A549 (cell line): Measurements from ENCODE around the gene ATP5PO. TPM values are rescaled to one million over a fixed set of nuclear protein-coding genes. Genes with fewer than 3 reads are reported as not detected.

Source experiments
- ATAC-seq, 2 experiments: fragments of 200-7000 bp in 1 of 2; fragments of >200 bp in 1 of 2; cut with Nextera tagmentation in 1 of 2; cut with Tn5 transposase in 1 of 2; 3 replicates each; pipeline versions ENCODE4 v1.8.0 to v1.9.1; 2018 to 2020; ENCODE audit warnings: mild to moderate bottlenecking in 1 of 2, moderate library complexity in 1 of 2
- CTCF ChIA-PET: fragments of 300-600 bp; sonication (Branson Sonifier 250); formaldehyde crosslinking; extraction: SDS; loops from one replicate; lab custom pipeline; 2021; ENCODE audit warnings: antibody characterized with exemption, inconsistent platforms; lab: Yijun Ruan, JAX
- POLR2A ChIA-PET: fragments of 350-600 bp; formaldehyde crosslinking; extraction: SDS; loops from one replicate; lab custom pipeline; 2021; ENCODE audit warnings: antibody characterized with exemption, inconsistent platforms; lab: Yijun Ruan, JAX
- DNase-seq, 2 experiments: peaks; one replicate each; pipeline versions ENCODE4 v3.0.0 to v3.0.0-alpha.2; 2011 to 2016; ENCODE audit warnings: low read depth in 1 of 2, low spot score in 1 of 2
- FAIRE-seq: peaks from 2 replicates; lab custom pipeline; 2011; peaks lifted over from hg19 to GRCh38; lab: Jason Lieb, UNC
- H3K27ac ChIP-seq, 2 experiments: fragments of >200 bp; sonication (Bioruptor Twin); formaldehyde crosslinking; 3 replicates each; pipeline ENCODE4 v1.5.1; 2016 to 2017
- H3K4me1 ChIP-seq: fragments of >200 bp; sonication (Bioruptor Twin); formaldehyde crosslinking; 3 replicates; pipeline ENCODE4 v1.6.1; 2016
- H3K4me2 ChIP-seq: fragments of >200 bp; sonication (Bioruptor Twin); formaldehyde crosslinking; 3 replicates; pipeline ENCODE4 v1.6.1; 2016
- H3K4me3 ChIP-seq: fragments of >200 bp; sonication (Bioruptor Twin); formaldehyde crosslinking; 3 replicates; pipeline ENCODE4 v1.5.1; 2016
- H3K9me3 ChIP-seq: fragments of >200 bp; sonication (Bioruptor Twin); formaldehyde crosslinking; 3 replicates; pipeline ENCODE4 v1.6.1; 2016
- ATOH8 ChIP-seq: fragments of 250-450 bp; sonication (Bioruptor Pico); IDR thresholded peaks from 2 replicates; pipeline ENCODE4 v1.5.0; 2020; ENCODE audit warnings: low read depth, mild to moderate bottlenecking, moderate library complexity
- BCL3 ChIP-seq: fragments of >200 bp; sonication (Bioruptor Twin); formaldehyde crosslinking; IDR thresholded peaks from 3 replicates; pipeline ENCODE4 v1.6.1; 2016
- CHD4 ChIP-seq: fragments of 200-600 bp; sonication (generic); IDR thresholded peaks from 2 replicates; pipeline ENCODE4 v1.6.1; 2016; ENCODE audit warnings: antibody characterized with exemption, mild to moderate bottlenecking, borderline replicate concordance
- EHF ChIP-seq: fragments of 250-450 bp; sonication (Bioruptor Pico); IDR thresholded peaks from 2 replicates; pipeline ENCODE4 v1.5.0; 2020; ENCODE audit warnings: mild to moderate bottlenecking
- ELK1 ChIP-seq: fragments of 150-350 bp; IDR thresholded peaks from 2 replicates; pipeline ENCODE4 v1.6.1; 2014; ENCODE audit warnings: low read depth, mild to moderate bottlenecking, low read length
- ESRRA ChIP-seq: fragments of 150-350 bp; IDR thresholded peaks from 2 replicates; pipeline ENCODE4 v1.6.1; 2014; ENCODE audit warnings: mild to moderate bottlenecking, low read length, borderline replicate concordance
- FOSB ChIP-seq: fragments of 250-450 bp; sonication (Bioruptor Pico); IDR thresholded peaks from 2 replicates; pipeline ENCODE4 v1.5.0; 2020; ENCODE audit warnings: mild to moderate bottlenecking, moderate library complexity
- FOSL2 ChIP-seq, 2 experiments: fragments of 450-650 bp in 1 of 2; fragments of >200 bp in 1 of 2; sonication (Bioruptor Twin) in 1 of 2; formaldehyde crosslinking; IDR thresholded peaks; 2 replicates each; pipeline versions ENCODE4 v1.5.0 to v1.6.1; 2016 to 2020; ENCODE audit warnings: mild to moderate bottlenecking in 1 of 2, moderate library complexity in 1 of 2
- GATA3 ChIP-seq: IDR thresholded peaks from 2 replicates; pipeline ENCODE4 v1.6.1; 2012; ENCODE audit warnings: borderline replicate concordance
- HOXB13 ChIP-seq: fragments of 250-450 bp; sonication (Bioruptor Pico); IDR thresholded peaks from 2 replicates; pipeline ENCODE4 v1.5.0; 2020; ENCODE audit warnings: low read depth, mild to moderate bottlenecking, moderate library complexity
- HOXB5 ChIP-seq: fragments of 250-450 bp; sonication (Bioruptor Pico); IDR thresholded peaks from 2 replicates; pipeline ENCODE4 v1.5.0; 2020; ENCODE audit warnings: mild to moderate bottlenecking, moderate library complexity
- JUN ChIP-seq, 2 experiments: fragments of >200 bp; sonication (Bioruptor Twin); formaldehyde crosslinking; IDR thresholded peaks; 2 replicates in 1 of 2; 3 replicates in 1 of 2; pipeline ENCODE4 v1.6.1; 2016 to 2017
- JUNB ChIP-seq: fragments of >200 bp; sonication (Bioruptor Twin); formaldehyde crosslinking; IDR thresholded peaks from 2 replicates; pipeline ENCODE4 v1.6.1; 2016
- KDM1A ChIP-seq: fragments of 200-600 bp; sonication (generic); IDR thresholded peaks from 2 replicates; pipeline ENCODE4 v1.6.1; 2016; ENCODE audit warnings: low read depth, mild to moderate bottlenecking
- MAX ChIP-seq: IDR thresholded peaks from 2 replicates; pipeline ENCODE4 v1.6.1; 2012
- MYC ChIP-seq: IDR thresholded peaks from 2 replicates; pipeline ENCODE4 v1.6.1; 2012; ENCODE audit warnings: mild to moderate bottlenecking, inconsistent platforms, low read length, improper control_type of control experiment, borderline replicate concordance
- NFE2L2 ChIP-seq: fragments of 150-350 bp; conservative IDR thresholded peaks from 2 replicates; pipeline ENCODE4 v1.6.1; 2014; ENCODE audit warnings: low read length
- NPAS2 ChIP-seq: fragments of 250-450 bp; sonication (Bioruptor Pico); IDR thresholded peaks from 2 replicates; pipeline ENCODE4 v1.8.0; 2022; ENCODE audit warnings: mild to moderate bottlenecking, moderate library complexity, borderline replicate concordance
- PBX3 ChIP-seq: IDR thresholded peaks from 2 replicates; pipeline ENCODE4 v1.6.1; 2012
- POLR2AphosphoS2 ChIP-seq: conservative IDR thresholded peaks from 2 replicates; pipeline ENCODE4 v1.6.1; 2012; ENCODE audit warnings: low read length, improper control_type of control experiment, inconsistent platforms
- RAD21 ChIP-seq, 2 experiments: fragments of >200 bp in 1 of 2; sonication (Bioruptor Twin) in 1 of 2; formaldehyde crosslinking in 1 of 2; IDR thresholded peaks in 1 of 2; conservative IDR thresholded peaks in 1 of 2; 2 replicates in 1 of 2; 3 replicates in 1 of 2; pipeline ENCODE4 v1.6.1; 2012 to 2018; ENCODE audit warnings: inconsistent platforms in 1 of 2
- REST ChIP-seq: fragments of 200-600 bp; sonication (generic); IDR thresholded peaks from 2 replicates; pipeline ENCODE4 v1.6.1; 2016; ENCODE audit warnings: antibody characterized with exemption, mild to moderate bottlenecking, moderate library complexity
- RNF2 ChIP-seq: fragments of 200-600 bp; sonication (generic); IDR thresholded peaks from 2 replicates; pipeline ENCODE4 v1.6.1; 2016; ENCODE audit warnings: low read depth, mild to moderate bottlenecking, antibody characterized with exemption, moderate library complexity, borderline replicate concordance
- TFCP2L1 ChIP-seq: fragments of 250-450 bp; sonication (Bioruptor Pico); IDR thresholded peaks from 2 replicates; pipeline ENCODE4 v1.5.0; 2021; ENCODE audit warnings: mild to moderate bottlenecking
- TP53 ChIP-seq: fragments of 250-450 bp; sonication (Bioruptor Pico); IDR thresholded peaks from 2 replicates; pipeline ENCODE4 v1.5.0; 2021; ENCODE audit warnings: mild to moderate bottlenecking, moderate library complexity
- USF2 ChIP-seq: fragments of 450-650 bp; IDR thresholded peaks from 2 replicates; pipeline ENCODE4 v1.6.1; 2014; ENCODE audit warnings: antibody characterized with exemption
- ZC3H11A ChIP-seq: fragments of 450-650 bp; IDR thresholded peaks from 2 replicates; pipeline ENCODE4 v1.6.1; 2014; ENCODE audit warnings: antibody characterized with exemption, mild to moderate bottlenecking
- ZFP36 ChIP-seq: fragments of 450-650 bp; IDR thresholded peaks from 2 replicates; pipeline ENCODE4 v1.6.1; 2014; ENCODE audit warnings: borderline replicate concordance; ENCODE audit not compliant: partially characterized antibody
- WGBS: methylation state at CpG from one replicate; pipeline ENCODE4 v1.1.6; 2017; ENCODE audit errors: missing lambda C conversion rate; 5-methylcytosine and 5-hydroxymethylcytosine counted together
- polyA plus RNA-seq, 4 experiments: library from polyadenylated mRNA; depleted of rRNA in 3 of 4; stranded (reverse); fragments of >200 nt; fragmentation: RNase III in 1 of 4; extraction: RNeasy Plus Mini Kit Qiagen cat#74134 plus additional on column Dnase treatment in 1 of 4; gene quantifications; 2 replicates in 3 of 4; 3 replicates in 1 of 4; pipeline ENCODE4 v1.2.3, GENCODE V29; 2011 to 2017

Gene ATP5PO
- polyA plus RNA-seq, 2 of the 4 experiments (the other 2 are of a cell fraction), result 143 to 252 TPM

GRCh38 chr21:33866826-33867225 lies 48.8 kb downstream of the ATP5PO start:
- POLR2A ChIA-PET, result no interaction called here
- no peaks in the 10 kb centered on the region for H3K4me1 ChIP-seq
- WGBS, result 59% methylated on average over 2 of the region's 2 CpGs
- no peak overlapping the region for H3K4me3 ChIP-seq
- FAIRE-seq (no peak), ATAC-seq (no peak), DNase-seq (no peak)
- H3K9me3 ChIP-seq, result no peaks in the 10 kb centered on the region
- H3K4me2 ChIP-seq, result no peak overlapping the region
- no peak overlapping the region for H3K27ac ChIP-seq
- TF ChIP-seq MYC, result no peak
- TF ChIP-seq USF2, result no peak
- TF ChIP-seq HOXB13 (CRISPR knock-in tag), result no peak
- TF ChIP-seq MAX, result no peak
- no peak for TF ChIP-seq FOSB
- no peak for TF ChIP-seq POLR2AphosphoS2
- TF ChIP-seq NPAS2, result no peak
- TF ChIP-seq NFE2L2, result no peak
- TF ChIP-seq RNF2, result no peak
- TF ChIP-seq ESRRA, result no peak
- no peak for TF ChIP-seq ELK1
- TF ChIP-seq RAD21 (conservative IDR thresholded peaks at IDR 0.05 in 1 of 2, IDR thresholded peaks at IDR 0.05 in 1 of 2), result no peak
- no peak for TF ChIP-seq KDM1A
- TF ChIP-seq TFCP2L1 (CRISPR knock-in tag), result no peak
- no peak for TF ChIP-seq GATA3
- TF ChIP-seq BCL3, result no peak
- no peak for TF ChIP-seq JUN (IDR thresholded peaks at IDR 0.05)
- no peak for TF ChIP-seq JUNB
- TF ChIP-seq PBX3, result no peak
- CTCF ChIA-PET, result no interaction called here

- FAIRE-seq (no peak), ATAC-seq (no peak), DNase-seq (no peak)
- Histone ChIP-seq H3K4me3 (no peak overlapping the region), H3K4me2 (no peak overlapping the region), H3K4me1 (no peaks in the 10 kb centered on the region), H3K9me3 (no peaks in the 10 kb centered on the region), H3K27ac (no peak overlapping the region)
- POLR2A ChIA-PET, result no interaction called here
- WGBS, result 83% methylated on average over 6 of the region's 8 CpGs
- CTCF ChIA-PET, result no interaction called here
- TF ChIP-seq ZFP36, result no peak
- TF ChIP-seq FOSL2 (IDR thresholded peaks at IDR 0.05), result no peak
- no peak for TF ChIP-seq FOSL2 (CRISPR knock-in tag; IDR thresholded peaks at IDR 0.05)
- TF ChIP-seq CHD4, result no peak
- TF ChIP-seq KDM1A, result no peak
- TF ChIP-seq RNF2, result no peak
- no peak for TF ChIP-seq HOXB5 (CRISPR knock-in tag)
- TF ChIP-seq HOXB13 (CRISPR knock-in tag), result no peak
- no peak for TF ChIP-seq REST
- TF ChIP-seq ZC3H11A, result no peak
- no peak for TF ChIP-seq ATOH8 (CRISPR knock-in tag)
- no peak for TF ChIP-seq TP53 (CRISPR knock-in tag)
- no peak for TF ChIP-seq EHF (CRISPR knock-in tag)
Measured at GRCh38 chr21:33865996-33866575, 49.5 kb downstream of the ATP5PO start.
